Measurements from ENCODE around the gene HECW1.

HECW1 gene

GRCh38 chr7:43265139-43265538, 152.7 kb downstream of the HECW1 start:
- no peak for DNase-seq
- peaks cover 0 to 6% (median 2%) of the 10 kb centered on the region in 5 experiments for H3K27me3 ChIP-seq (replicated peaks in 2 of 5; ENCODE audit: control insufficient read depth in 4 of 5, insufficient read depth in 5 of 5, low read length in 4 of 5)
- H3K36me3 ChIP-seq (ENCODE audit: control insufficient read depth in 4 of 4, insufficient read depth in 4 of 4, low read length in 3 of 4) = no peaks in the 10 kb centered on the region
- no peak overlapping the region for H3K4me3 ChIP-seq (ENCODE audit: control insufficient read depth in 1 of 7, extremely low read depth in 1 of 7, insufficient read depth in 4 of 7, low read depth in 2 of 7, low read length in 6 of 7)
- ChIA-PET CTCF (interaction anchor here (1.3 kb wide), 1 partner anchor 324 kb away, joined by 5 read pairs; no protein-coding TSS in a partner anchor), POLR2A (no interaction called here)
- no peaks in the 10 kb centered on the region for H3K4me1 ChIP-seq (ENCODE audit: control extremely low read depth in 1 of 4, control insufficient read depth in 4 of 4, insufficient read depth in 4 of 4, low read length in 3 of 4)
- H3K27ac ChIP-seq (ENCODE audit: insufficient read depth in 1 of 2, low read depth in 1 of 2, low read length in 2 of 2, poor library complexity in 1 of 2, severe bottlenecking in 2 of 2) = no peak overlapping the region
- H3K9me3 ChIP-seq (ENCODE audit: control extremely low read depth in 1 of 5, control insufficient read depth in 4 of 5, insufficient read depth in 2 of 5, low read depth in 1 of 5, low read length in 4 of 5) = no peaks in the 10 kb centered on the region
- WGBS (ENCODE audit: insufficient coverage) = 100% methylated on average over 2 of the region's 3 CpGs

- no peak overlapping the region for H3K27ac ChIP-seq (ENCODE audit: insufficient read depth in 1 of 2, low read depth in 1 of 2, low read length in 2 of 2, poor library complexity in 1 of 2, severe bottlenecking in 2 of 2)
- H3K27me3 ChIP-seq (replicated peaks in 2 of 5; ENCODE audit: control insufficient read depth in 4 of 5, insufficient read depth in 5 of 5, low read length in 4 of 5) = peaks cover 0 to 2% (median 0%) of the 10 kb centered on the region in 5 experiments
- H3K4me3 ChIP-seq (ENCODE audit: control insufficient read depth in 1 of 7, extremely low read depth in 1 of 7, insufficient read depth in 4 of 7, low read depth in 2 of 7, low read length in 6 of 7) = no peak overlapping the region
- 98% methylated on average over 16 of the region's 36 CpGs for WGBS (ENCODE audit: insufficient coverage)
- no peak for DNase-seq
- POLR2A ChIA-PET = no interaction called here
- no peaks in the 10 kb centered on the region for H3K4me1 ChIP-seq (ENCODE audit: control extremely low read depth in 1 of 4, control insufficient read depth in 4 of 4, insufficient read depth in 4 of 4, low read length in 3 of 4)
- H3K36me3 ChIP-seq (ENCODE audit: control insufficient read depth in 4 of 4, insufficient read depth in 4 of 4, low read length in 3 of 4) = no peaks in the 10 kb centered on the region
- CTCF ChIA-PET = no interaction called here
- peaks cover 0 to 7% (median 0%) of the 10 kb centered on the region in 5 experiments for H3K9me3 ChIP-seq (ENCODE audit: control extremely low read depth in 1 of 5, control insufficient read depth in 4 of 5, insufficient read depth in 2 of 5, low read depth in 1 of 5, low read length in 4 of 5)
Measured at GRCh38 chr7:43273939-43274719, 161.7 kb downstream of the HECW1 start.

- 100% methylated on average over 2 of the region's 3 CpGs for WGBS (ENCODE audit: insufficient coverage)
- no peak overlapping the region for H3K27ac ChIP-seq (ENCODE audit: insufficient read depth in 1 of 2, low read depth in 1 of 2, low read length in 2 of 2, poor library complexity in 1 of 2, severe bottlenecking in 2 of 2)
- peaks cover 0 to 7% (median 0%) of the 10 kb centered on the region in 5 experiments for H3K9me3 ChIP-seq (ENCODE audit: control extremely low read depth in 1 of 5, control insufficient read depth in 4 of 5, insufficient read depth in 2 of 5, low read depth in 1 of 5, low read length in 4 of 5)
- H3K4me3 ChIP-seq (ENCODE audit: control insufficient read depth in 1 of 7, extremely low read depth in 1 of 7, insufficient read depth in 4 of 7, low read depth in 2 of 7, low read length in 6 of 7) = no peak overlapping the region
- DNase-seq = no peak
- ChIA-PET CTCF (interaction anchor here (0.7 kb wide), 1 partner anchor 11 kb away, joined by 4 read pairs; no protein-coding TSS in a partner anchor), POLR2A (no interaction called here)
- H3K27me3 ChIP-seq (replicated peaks in 2 of 5; ENCODE audit: control insufficient read depth in 4 of 5, insufficient read depth in 5 of 5, low read length in 4 of 5) = peaks cover 0 to 2% (median 0%) of the 10 kb centered on the region in 5 experiments
- H3K4me1 ChIP-seq (ENCODE audit: control extremely low read depth in 1 of 4, control insufficient read depth in 4 of 4, insufficient read depth in 4 of 4, low read length in 3 of 4) = no peaks in the 10 kb centered on the region
- H3K36me3 ChIP-seq (ENCODE audit: control insufficient read depth in 4 of 4, insufficient read depth in 4 of 4, low read length in 3 of 4) = no peaks in the 10 kb centered on the region
Measured at GRCh38 chr7:43274752-43275151, 162.3 kb downstream of the HECW1 start.

DNA sequence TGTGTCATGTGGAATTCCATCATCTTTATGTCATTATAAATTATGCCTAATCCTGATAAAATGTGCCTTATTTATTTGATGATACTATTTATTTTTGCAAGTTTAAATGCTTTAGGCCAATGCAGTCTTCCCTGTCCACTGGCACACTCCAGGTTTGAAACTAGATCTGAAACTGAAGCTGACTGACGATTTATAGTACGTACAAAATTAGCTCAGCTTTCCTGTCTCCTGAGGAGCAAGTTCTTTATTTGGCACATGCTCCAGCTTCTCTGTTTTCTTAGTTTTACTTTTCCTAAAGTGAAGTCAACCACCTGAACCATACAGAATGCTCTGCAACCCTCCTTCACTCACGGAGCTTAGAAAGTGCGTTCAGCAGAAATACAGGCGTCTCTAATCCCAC, 164.1 kb downstream of the HECW1 start:
- Histone ChIP-seq H3K9me3 (ENCODE audit: control extremely low read depth in 1 of 5, control insufficient read depth in 4 of 5, insufficient read depth in 2 of 5, low read depth in 1 of 5, low read length in 4 of 5) (peaks cover 0 to 7% (median 0%) of the 10 kb centered on the region in 5 experiments), H3K4me1 (ENCODE audit: control extremely low read depth in 1 of 4, control insufficient read depth in 4 of 4, insufficient read depth in 4 of 4, low read length in 3 of 4) (no peaks in the 10 kb centered on the region), H3K27me3 (replicated peaks in 2 of 5; ENCODE audit: control insufficient read depth in 4 of 5, insufficient read depth in 5 of 5, low read length in 4 of 5) (peaks cover 0 to 6% (median 5%) of the 10 kb centered on the region in 5 experiments), H3K4me3 (ENCODE audit: control insufficient read depth in 1 of 7, extremely low read depth in 1 of 7, insufficient read depth in 4 of 7, low read depth in 2 of 7, low read length in 6 of 7) (no peak overlapping the region), H3K36me3 (ENCODE audit: control insufficient read depth in 4 of 4, insufficient read depth in 4 of 4, low read length in 3 of 4) (no peaks in the 10 kb centered on the region), H3K27ac (ENCODE audit: insufficient read depth in 1 of 2, low read depth in 1 of 2, low read length in 2 of 2, poor library complexity in 1 of 2, severe bottlenecking in 2 of 2) (no peak overlapping the region)
- no peak for DNase-seq
- POLR2A ChIA-PET = interaction anchor here (0.6 kb wide), 1 partner anchor 441 kb away, joined by 3 read pairs; no protein-coding TSS in a partner anchor
- CTCF ChIA-PET = interaction anchor here (1.4 kb wide), 1 partner anchor 16 kb away, joined by 3 read pairs; no protein-coding TSS in a partner anchor
- WGBS (ENCODE audit: insufficient coverage) = 60% methylated on average over 5 of the region's 5 CpGs

DNA sequence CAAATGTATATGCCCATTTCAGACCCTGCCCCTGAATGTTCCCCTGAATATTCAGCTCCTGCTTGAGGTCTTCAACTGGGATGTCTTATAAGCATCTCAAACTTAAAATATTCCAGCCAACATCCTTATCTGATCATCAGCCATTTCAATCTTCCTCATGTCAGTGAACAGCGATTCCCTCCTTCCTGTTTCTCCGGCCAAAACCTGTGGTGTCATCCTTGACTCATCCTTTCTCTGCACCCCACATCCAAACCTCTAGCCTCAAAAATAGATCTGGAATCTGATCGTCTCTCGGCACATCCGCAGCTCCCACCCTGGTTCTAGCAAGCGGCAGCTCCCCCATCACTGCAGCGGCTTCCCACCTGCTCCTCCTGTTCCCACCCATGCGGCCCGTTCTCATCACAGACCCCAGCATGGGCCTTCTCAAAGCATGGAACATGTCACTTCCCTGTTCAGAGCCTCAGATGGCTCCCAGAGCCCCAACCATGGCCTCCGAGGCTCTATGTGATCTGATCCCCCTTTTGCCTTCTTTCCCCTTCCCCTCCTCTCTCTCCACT, 165.7 kb downstream of the HECW1 start:
- peaks cover 0 to 8% (median 6%) of the 10 kb centered on the region in 5 experiments for H3K27me3 ChIP-seq (replicated peaks in 2 of 5; ENCODE audit: control insufficient read depth in 4 of 5, insufficient read depth in 5 of 5, low read length in 4 of 5)
- no peak overlapping the region for H3K27ac ChIP-seq (ENCODE audit: insufficient read depth in 1 of 2, low read depth in 1 of 2, low read length in 2 of 2, poor library complexity in 1 of 2, severe bottlenecking in 2 of 2)
- no peaks in the 10 kb centered on the region for H3K36me3 ChIP-seq (ENCODE audit: control insufficient read depth in 4 of 4, insufficient read depth in 4 of 4, low read length in 3 of 4)
- DNase-seq = no peak
- no peak overlapping the region for H3K4me3 ChIP-seq (ENCODE audit: control insufficient read depth in 1 of 7, extremely low read depth in 1 of 7, insufficient read depth in 4 of 7, low read depth in 2 of 7, low read length in 6 of 7)
- CTCF ChIA-PET = no interaction called here
- no peaks in the 10 kb centered on the region for H3K4me1 ChIP-seq (ENCODE audit: control extremely low read depth in 1 of 4, control insufficient read depth in 4 of 4, insufficient read depth in 4 of 4, low read length in 3 of 4)
- no peaks in the 10 kb centered on the region for H3K9me3 ChIP-seq (ENCODE audit: control extremely low read depth in 1 of 5, control insufficient read depth in 4 of 5, insufficient read depth in 2 of 5, low read depth in 1 of 5, low read length in 4 of 5)
- 90% methylated on average over 10 of the region's 10 CpGs for WGBS (ENCODE audit: insufficient coverage)
- POLR2A ChIA-PET = no interaction called here

GRCh38 chr7:43281268-43281667, 168.8 kb downstream of the HECW1 start:
- CTCF ChIA-PET = no interaction called here
- DNase-seq = no peak

DNA sequence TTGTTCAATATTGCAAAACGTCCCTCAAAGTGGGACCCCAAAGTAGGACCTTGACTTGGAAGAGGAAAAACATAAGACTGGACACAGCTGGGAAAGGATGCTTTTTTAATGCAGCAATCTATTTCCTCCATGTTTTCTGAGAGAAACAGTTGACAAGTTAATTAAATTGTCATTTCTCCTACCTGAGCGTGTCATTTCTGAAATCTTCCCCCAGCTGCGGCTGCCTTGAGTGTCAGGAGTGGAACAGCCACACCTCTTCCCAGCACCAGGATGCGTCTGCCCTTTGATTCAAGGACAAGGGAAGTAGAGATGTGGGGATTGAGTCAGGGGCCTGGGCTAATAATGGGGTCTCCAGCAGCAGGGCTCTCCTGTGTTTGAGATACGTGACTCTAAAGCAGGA, 171.3 kb downstream of the HECW1 start:
- ChIA-PET POLR2A (no interaction called here), CTCF (interaction anchor here (0.9 kb wide), 1 partner anchor 11 kb away, joined by 3 read pairs; no protein-coding TSS in a partner anchor)
- H3K27ac ChIP-seq (ENCODE audit: insufficient read depth in 1 of 2, low read depth in 1 of 2, low read length in 2 of 2, poor library complexity in 1 of 2, severe bottlenecking in 2 of 2) = no peak overlapping the region
- no peaks in the 10 kb centered on the region for H3K36me3 ChIP-seq (ENCODE audit: control insufficient read depth in 4 of 4, insufficient read depth in 4 of 4, low read length in 3 of 4)
- WGBS (ENCODE audit: insufficient coverage) = 100% methylated on average over 4 of the region's 5 CpGs
- no peak overlapping the region for H3K4me3 ChIP-seq (ENCODE audit: control insufficient read depth in 1 of 7, extremely low read depth in 1 of 7, insufficient read depth in 4 of 7, low read depth in 2 of 7, low read length in 6 of 7)
- DNase-seq = no peak
- no peaks in the 10 kb centered on the region for H3K4me1 ChIP-seq (ENCODE audit: control extremely low read depth in 1 of 4, control insufficient read depth in 4 of 4, insufficient read depth in 4 of 4, low read length in 3 of 4)
- peaks cover 0 to 6% (median 3%) of the 10 kb centered on the region in 5 experiments for H3K9me3 ChIP-seq (ENCODE audit: control extremely low read depth in 1 of 5, control insufficient read depth in 4 of 5, insufficient read depth in 2 of 5, low read depth in 1 of 5, low read length in 4 of 5)
- H3K27me3 ChIP-seq (replicated peaks in 2 of 5; ENCODE audit: control insufficient read depth in 4 of 5, insufficient read depth in 5 of 5, low read length in 4 of 5) = peaks cover 0 to 11% (median 4%) of the 10 kb centered on the region in 5 experiments

More at GRCh38 chr7:43281268-43281667, 168.8 kb downstream of the HECW1 start:
- Histone ChIP-seq H3K4me3 (ENCODE audit: control insufficient read depth in 1 of 7, extremely low read depth in 1 of 7, insufficient read depth in 4 of 7, low read depth in 2 of 7, low read length in 6 of 7) (no peak overlapping the region), H3K9me3 (ENCODE audit: control extremely low read depth in 1 of 5, control insufficient read depth in 4 of 5, insufficient read depth in 2 of 5, low read depth in 1 of 5, low read length in 4 of 5) (peaks cover 0 to 4% (median 2%) of the 10 kb centered on the region in 5 experiments), H3K4me1 (ENCODE audit: control extremely low read depth in 1 of 4, control insufficient read depth in 4 of 4, insufficient read depth in 4 of 4, low read length in 3 of 4) (no peaks in the 10 kb centered on the region), H3K36me3 (ENCODE audit: control insufficient read depth in 4 of 4, insufficient read depth in 4 of 4, low read length in 3 of 4) (no peaks in the 10 kb centered on the region), H3K27ac (ENCODE audit: insufficient read depth in 1 of 2, low read depth in 1 of 2, low read length in 2 of 2, poor library complexity in 1 of 2, severe bottlenecking in 2 of 2) (no peak overlapping the region), H3K27me3 (replicated peaks in 2 of 5; ENCODE audit: control insufficient read depth in 4 of 5, insufficient read depth in 5 of 5, low read length in 4 of 5) (peaks cover 0 to 11% (median 6%) of the 10 kb centered on the region in 5 experiments)
- POLR2A ChIA-PET = no interaction called here
- WGBS (ENCODE audit: insufficient coverage) = 100% methylated on average over 1 of the region's 2 CpGs

Data from common myeloid progenitor, CD34-positive (primary cell).